Measurements from ENCODE around the gene ABHD17C.

DNA sequence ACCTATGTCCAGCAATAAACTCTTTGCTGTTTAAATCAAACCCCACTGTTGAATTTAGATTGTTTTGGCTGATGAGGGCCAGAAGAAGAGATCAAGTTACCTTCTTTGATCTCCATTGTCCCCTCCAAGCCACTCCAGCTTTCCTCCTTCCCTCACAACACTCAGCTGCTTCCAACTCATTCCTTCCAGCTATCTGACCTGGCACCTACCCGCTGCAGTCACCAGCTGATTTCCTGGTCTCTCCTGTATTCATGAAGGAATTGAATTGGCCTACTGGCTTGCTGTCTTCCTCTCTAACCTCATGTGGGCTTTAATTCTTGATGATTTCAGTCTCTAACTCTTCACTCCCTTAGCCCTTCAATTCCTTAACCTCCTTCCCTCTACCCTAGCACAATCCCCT, 40.8 kb upstream of the ABHD17C start:
- TF ChIP-seq POLR2AphosphoS5 (IDR thresholded peaks at IDR 0.05; ENCODE audit: low read depth, low read length) (no peak), TAF1 (IDR thresholded peaks at IDR 0.05; ENCODE audit: borderline replicate concordance, insufficient read depth, low read length) (no peak), FOXP2 (optimal IDR thresholded peaks at IDR 0.05; ENCODE audit: borderline replicate concordance, extremely low read depth, extremely low read length, insufficient read depth) (no peak), REST (IDR thresholded peaks at IDR 0.05; ENCODE audit: insufficient read depth in 1 of 2, low read depth in 2 of 2, low read length in 2 of 2) (no peak), SIN3A (IDR thresholded peaks at IDR 0.05; ENCODE audit: borderline replicate concordance, insufficient read depth, low read length) (no peak)
